Mucosa of descending colon (tissue), 3 donors: ENCODE measurements around the gene DSP. TPM values are rescaled to one million over a fixed set of nuclear protein-coding genes. Genes with fewer than 3 reads are reported as not detected.

ENCODE experiments used
- ATAC-seq: fragments of 200-7000 bp; cut with Tn5 transposase; one replicate; pipeline ENCODE4 v1.9.1; 2020; ENCODE audit warnings: mild to moderate bottlenecking, moderate library complexity
- DNase-seq, 3 donors: peaks; one replicate each; pipeline ENCODE4 v3.0.0-alpha.2; 2020
- H3K36me3 ChIP-seq: fragments of 200-600 bp; one replicate; pipeline ENCODE4 v1.8.0; 2021; ENCODE audit warnings: low read depth, mild to moderate bottlenecking
- H3K4me1 ChIP-seq: fragments of 200-600 bp; one replicate; pipeline ENCODE4 v1.8.0; 2021; ENCODE audit warnings: low read depth, mild to moderate bottlenecking
- H3K4me3 ChIP-seq: fragments of 200-600 bp; one replicate; pipeline ENCODE4 v1.8.0; 2021; ENCODE audit warnings: mild to moderate bottlenecking
- H3K9me3 ChIP-seq: fragments of 200-600 bp; one replicate; pipeline ENCODE4 v1.8.0; 2021; ENCODE audit warnings: mild to moderate bottlenecking
- CTCF ChIP-seq: fragments of 200-600 bp; IDR thresholded peaks from one replicate; pipeline ENCODE4 v1.8.0; 2022; ENCODE audit warnings: antibody characterized with exemption, mild to moderate bottlenecking
- intact Hi-C, 2 donors: fragments of 100-400 bp; cut with DNase I in 1 of 2; cut with micrococcal nuclease in 1 of 2; formaldehyde crosslinking; loops; one replicate each; pipeline versions ENCODE4 v1.11.0 to v1.11.1; 2022; cut with DNase I, micrococcal nuclease
- total RNA-seq, 3 donors: library from RNA; stranded (reverse); fragmentation: NEBNext Ultra II Directional in 2 of 3; extraction: Animal tissue kit (Norgen Biotek cat#: 25700) in 2 of 3; gene quantifications; one replicate each; pipeline versions ENCODE4 v1.2.1 to v1.2.4, GENCODE V29; 2021 to 2023
- donor health status: DM: no; HTN: no; CAD: no; lungs with moderate emphysema.
- donor health status: DM: no; HTN: no; CAD: no.
- donor health status: DM: no; HTN: yes; CAD: no.

Gene DSP
- total RNA-seq, 3 donors from 2014 or later, result 85.2 to 265 (median 177) TPM

GRCh38 chr6:7546896-7547295 is 5.4 kb downstream of the DSP start:
- H3K36me3 ChIP-seq, result no peaks in the 10 kb centered on the region
- H3K9me3 ChIP-seq, result no peaks in the 10 kb centered on the region
- peaks cover 28% of the 10 kb centered on the region for H3K4me1 ChIP-seq
- DNase-seq (peak in 2 of 3 donors; percentile 45 to 64), ATAC-seq (peak; percentile 17)
- no peak for TF ChIP-seq CTCF
- intact Hi-C loops, result no loop called here
- H3K4me3 ChIP-seq, result no peak overlapping the region

GRCh38 chr6:7547315-7547714 is 5.8 kb downstream of the DSP start:
- Histone ChIP-seq H3K9me3 (no peaks in the 10 kb centered on the region), H3K36me3 (no peaks in the 10 kb centered on the region), H3K4me3 (no peak overlapping the region), H3K4me1 (peaks cover 28% of the 10 kb centered on the region)
- no peak for TF ChIP-seq CTCF
- intact Hi-C loops, result no loop called here
- no peak for ATAC-seq
- DNase-seq, result no peak

- intact Hi-C loops, result no loop called here
- Histone ChIP-seq H3K36me3 (no peaks in the 10 kb centered on the region), H3K4me3 (no peak overlapping the region), H3K4me1 (peaks cover 26% of the 10 kb centered on the region), H3K9me3 (no peaks in the 10 kb centered on the region)
- no peak for ATAC-seq
- no peak for TF ChIP-seq CTCF
- DNase-seq, result no peak
Measured at GRCh38 chr6:7550433-7550801, 8.9 kb downstream of the DSP start.

- DNase-seq (no peak), ATAC-seq (no peak)
- peaks cover 5% of the 10 kb centered on the region for H3K4me1 ChIP-seq
- TF ChIP-seq CTCF, result no peak
- H3K9me3 ChIP-seq, result no peaks in the 10 kb centered on the region
- no peak overlapping the region for H3K4me3 ChIP-seq
- intact Hi-C loops, result no loop called here
- H3K36me3 ChIP-seq, result no peaks in the 10 kb centered on the region
Measured at GRCh38 chr6:7554533-7555275, 13.2 kb downstream of the DSP start.

GRCh38 chr6:7555671-7556070 is 14.2 kb downstream of the DSP start:
- no peak for ATAC-seq
- no peak for DNase-seq
- H3K4me1 ChIP-seq, result peaks cover 7% of the 10 kb centered on the region
- intact Hi-C loops, result no loop called here
- no peaks in the 10 kb centered on the region for H3K9me3 ChIP-seq
- no peak overlapping the region for H3K4me3 ChIP-seq
- TF ChIP-seq CTCF, result no peak
- no peaks in the 10 kb centered on the region for H3K36me3 ChIP-seq
